ENCODE measurements around the gene STAG1.
"Not testable (repeated sequence)": the region's sequence is repeated elsewhere in the genome, so short reads cannot be mapped to it uniquely, and the experiment has no call there.

STAG1 gene

GRCh38 chr3:136404056-136404455, 348.1 kb downstream of the STAG1 start:
- no peak for DNase-seq (ENCODE audit: low spot score)

GRCh38 chr3:136396916-136397315, 355.3 kb downstream of the STAG1 start:
- DNase-seq (ENCODE audit: low spot score) = peak; percentile 17

GRCh38 chr3:136390574-136390973, 361.6 kb downstream of the STAG1 start:
- DNase-seq (ENCODE audit: low spot score) = no peak

- DNase-seq (ENCODE audit: low spot score) = no peak
Observed at GRCh38 chr3:136387031-136387430, 365.1 kb downstream of the STAG1 start.

GRCh38 chr3:136385457-136385856, 366.7 kb downstream of the STAG1 start:
- no peak for DNase-seq (ENCODE audit: low spot score)

GRCh38 chr3:136381051-136381450, 371.1 kb downstream of the STAG1 start:
- DNase-seq (ENCODE audit: low spot score) = no peak

- no peak for DNase-seq (ENCODE audit: low spot score)
Observed at GRCh38 chr3:136380530-136380929, 371.6 kb downstream of the STAG1 start.

GRCh38 chr3:136378011-136378410, 374.2 kb downstream of the STAG1 start:
- DNase-seq (ENCODE audit: low spot score) = no peak

- DNase-seq (ENCODE audit: low spot score) = no peak
Observed at GRCh38 chr3:136377508-136377907, 374.7 kb downstream of the STAG1 start.

- not testable (repeated sequence) for DNase-seq (ENCODE audit: low spot score)
Observed at GRCh38 chr3:136375800-136376199, 376.4 kb downstream of the STAG1 start.

GRCh38 chr3:136366289-136366688, 385.9 kb downstream of the STAG1 start:
- no peak for DNase-seq (ENCODE audit: low spot score)

- DNase-seq (ENCODE audit: low spot score) = no peak
Observed at GRCh38 chr3:136353461-136353860, 398.7 kb downstream of the STAG1 start.

GRCh38 chr3:136351905-136352304, 400.3 kb downstream of the STAG1 start:
- no peak for DNase-seq (ENCODE audit: low spot score)

GRCh38 chr3:136351351-136351750, 400.8 kb downstream of the STAG1 start:
- no peak for DNase-seq (ENCODE audit: low spot score)

GRCh38 chr3:136350557-136350956, 401.6 kb downstream of the STAG1 start:
- peak; percentile 34 for DNase-seq (ENCODE audit: low spot score)

GRCh38 chr3:136350132-136350531, 402.0 kb downstream of the STAG1 start:
- DNase-seq (ENCODE audit: low spot score) = peak; percentile 63

GRCh38 chr3:136346486-136346885, 405.7 kb downstream of the STAG1 start:
- DNase-seq (ENCODE audit: low spot score) = no peak

- peak; percentile 78 for DNase-seq (ENCODE audit: low spot score)
Observed at GRCh38 chr3:136343873-136344555, 408.2 kb downstream of the STAG1 start.

GRCh38 chr3:136343446-136343845, 408.7 kb downstream of the STAG1 start:
- no peak for DNase-seq (ENCODE audit: low spot score)

- DNase-seq (ENCODE audit: low spot score) = no peak
Observed at GRCh38 chr3:136336329-136337100, 415.7 kb downstream of the STAG1 start.

GRCh38 chr3:136334726-136335125, 417.5 kb downstream of the STAG1 start:
- DNase-seq (ENCODE audit: low spot score) = not testable (repeated sequence)

GRCh38 chr3:136334209-136334608, 418.0 kb downstream of the STAG1 start:
- no peak for DNase-seq (ENCODE audit: low spot score)

GRCh38 chr3:136332776-136333175, 419.4 kb downstream of the STAG1 start:
- peak; percentile 65 for DNase-seq (ENCODE audit: low spot score)

- no peak for DNase-seq (ENCODE audit: low spot score)
Observed at GRCh38 chr3:136332302-136332701, 419.9 kb downstream of the STAG1 start.

Measured in hepatic stellate cell (primary cell).